Measurements from ENCODE around the gene IL1B.

The IL1B gene

GRCh38 chr2:112832841-112833638, 3.5 kb downstream of the IL1B start:
- H3K27me3 ChIP-seq (ENCODE audit: low read length): no peaks in the 10 kb centered on the region
- no peaks in the 10 kb centered on the region for H3K9me3 ChIP-seq (ENCODE audit: insufficient read depth, low read length)
- no peak for TF ChIP-seq EZH2phosphoT487 (conservative IDR thresholded peaks at IDR 0.05; ENCODE audit: low read length)
- H4K20me1 ChIP-seq (ENCODE audit: low read depth, low read length): no peaks in the 10 kb centered on the region
- H3K4me2 ChIP-seq (ENCODE audit: low read depth, low read length, poor library complexity, severe bottlenecking): no peak overlapping the region
- no peak overlapping the region for H2AFZ ChIP-seq (ENCODE audit: low read depth, low read length, severe bottlenecking)
- no peaks in the 10 kb centered on the region for H3F3A ChIP-seq (ENCODE audit: insufficient read depth)
- no peaks in the 10 kb centered on the region for H3K9me2 ChIP-seq (replicated peaks; ENCODE audit: insufficient read depth, low read length)
- no peaks in the 10 kb centered on the region for H3K36me3 ChIP-seq (ENCODE audit: low read length)
- H3K9ac ChIP-seq (ENCODE audit: low read length): no peak overlapping the region
- no peak overlapping the region for H3K4me3 ChIP-seq (ENCODE audit: insufficient read depth, low read length, poor library complexity, severe bottlenecking)
- no peak overlapping the region for H3K27ac ChIP-seq (ENCODE audit: low read depth, low read length)
- no peaks in the 10 kb centered on the region for H3K79me2 ChIP-seq (ENCODE audit: insufficient read depth, low read length)

GRCh38 chr2:112831946-112832840, 4.4 kb downstream of the IL1B start:
- no peak overlapping the region for H2AFZ ChIP-seq (ENCODE audit: low read depth, low read length, severe bottlenecking)
- H4K20me1 ChIP-seq (ENCODE audit: low read depth, low read length): no peaks in the 10 kb centered on the region
- H3F3A ChIP-seq (ENCODE audit: insufficient read depth): no peaks in the 10 kb centered on the region
- no peak overlapping the region for H3K4me3 ChIP-seq (ENCODE audit: insufficient read depth, low read length, poor library complexity, severe bottlenecking)
- no peak overlapping the region for H3K27ac ChIP-seq (ENCODE audit: low read depth, low read length)
- H3K4me2 ChIP-seq (ENCODE audit: low read depth, low read length, poor library complexity, severe bottlenecking): no peak overlapping the region
- H3K79me2 ChIP-seq (ENCODE audit: insufficient read depth, low read length): no peaks in the 10 kb centered on the region
- H3K27me3 ChIP-seq (ENCODE audit: low read length): no peaks in the 10 kb centered on the region
- no peaks in the 10 kb centered on the region for H3K36me3 ChIP-seq (ENCODE audit: low read length)
- H3K9me3 ChIP-seq (ENCODE audit: insufficient read depth, low read length): no peaks in the 10 kb centered on the region
- H3K9me2 ChIP-seq (replicated peaks; ENCODE audit: insufficient read depth, low read length): no peaks in the 10 kb centered on the region
- TF ChIP-seq, protein P1, sequence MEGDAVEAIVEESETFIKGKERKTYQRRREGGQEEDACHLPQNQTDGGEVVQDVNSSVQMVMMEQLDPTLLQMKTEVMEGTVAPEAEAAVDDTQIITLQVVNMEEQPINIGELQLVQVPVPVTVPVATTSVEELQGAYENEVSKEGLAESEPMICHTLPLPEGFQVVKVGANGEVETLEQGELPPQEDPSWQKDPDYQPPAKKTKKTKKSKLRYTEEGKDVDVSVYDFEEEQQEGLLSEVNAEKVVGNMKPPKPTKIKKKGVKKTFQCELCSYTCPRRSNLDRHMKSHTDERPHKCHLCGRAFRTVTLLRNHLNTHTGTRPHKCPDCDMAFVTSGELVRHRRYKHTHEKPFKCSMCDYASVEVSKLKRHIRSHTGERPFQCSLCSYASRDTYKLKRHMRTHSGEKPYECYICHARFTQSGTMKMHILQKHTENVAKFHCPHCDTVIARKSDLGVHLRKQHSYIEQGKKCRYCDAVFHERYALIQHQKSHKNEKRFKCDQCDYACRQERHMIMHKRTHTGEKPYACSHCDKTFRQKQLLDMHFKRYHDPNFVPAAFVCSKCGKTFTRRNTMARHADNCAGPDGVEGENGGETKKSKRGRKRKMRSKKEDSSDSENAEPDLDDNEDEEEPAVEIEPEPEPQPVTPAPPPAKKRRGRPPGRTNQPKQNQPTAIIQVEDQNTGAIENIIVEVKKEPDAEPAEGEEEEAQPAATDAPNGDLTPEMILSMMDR (IDR thresholded peaks at IDR 0.05; ENCODE audit: insufficient read depth, low read length, poor library complexity, severe bottlenecking): no peak
- TF ChIP-seq EZH2phosphoT487 (conservative IDR thresholded peaks at IDR 0.05; ENCODE audit: low read length): no peak
- no peak overlapping the region for H3K9ac ChIP-seq (ENCODE audit: low read length)

DNA sequence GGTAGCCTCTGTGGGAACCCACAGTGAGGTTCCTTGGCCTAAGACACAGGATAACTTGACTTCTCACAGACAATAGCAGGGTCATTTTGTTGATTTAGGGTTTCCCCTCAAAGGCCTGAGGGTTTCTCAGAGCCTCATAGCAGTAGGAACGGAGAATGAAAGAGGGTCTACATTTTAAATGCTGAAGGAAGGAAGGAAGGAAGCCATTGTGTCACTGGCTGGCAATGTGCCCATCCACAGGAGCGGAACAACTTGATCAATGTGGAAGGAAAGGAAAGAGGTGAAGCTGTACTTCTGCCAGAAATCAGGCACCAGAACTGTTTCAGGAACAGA, 5.1 kb downstream of the IL1B start:
- Histone ChIP-seq H3K79me2 (ENCODE audit: insufficient read depth, low read length) (no peaks in the 10 kb centered on the region), H4K20me1 (ENCODE audit: low read depth, low read length) (no peaks in the 10 kb centered on the region), H3K27ac (ENCODE audit: low read depth, low read length) (no peak overlapping the region), H3K9me2 (replicated peaks; ENCODE audit: insufficient read depth, low read length) (no peaks in the 10 kb centered on the region), H2AFZ (ENCODE audit: low read depth, low read length, severe bottlenecking) (no peak overlapping the region), H3F3A (ENCODE audit: insufficient read depth) (no peaks in the 10 kb centered on the region), H3K36me3 (ENCODE audit: low read length) (no peaks in the 10 kb centered on the region), H3K9me3 (ENCODE audit: insufficient read depth, low read length) (no peaks in the 10 kb centered on the region), H3K4me3 (ENCODE audit: insufficient read depth, low read length, poor library complexity, severe bottlenecking) (no peak overlapping the region), H3K27me3 (ENCODE audit: low read length) (no peaks in the 10 kb centered on the region), H3K4me2 (ENCODE audit: low read depth, low read length, poor library complexity, severe bottlenecking) (no peak overlapping the region), H3K9ac (ENCODE audit: low read length) (no peak overlapping the region)
- no peak for TF ChIP-seq EZH2phosphoT487 (conservative IDR thresholded peaks at IDR 0.05; ENCODE audit: low read length)
- TF ChIP-seq, protein P1 (IDR thresholded peaks at IDR 0.05; ENCODE audit: insufficient read depth, low read length, poor library complexity, severe bottlenecking): no peak
